Colonic mucosa (tissue), 4 donors: Measurements from ENCODE around the gene PGP. TPM values are rescaled to one million over a fixed set of nuclear protein-coding genes. Genes with fewer than 3 reads are reported as not detected.

ENCODE experiments used
- DNase-seq: peaks from one replicate; pipeline ENCODE4 v3.0.0-alpha.2; 2020
- H3K27ac ChIP-seq: fragments of 200-600 bp; one replicate; pipeline ENCODE4 v1.8.0; 2021
- H3K27me3 ChIP-seq: fragments of 200-600 bp; one replicate; pipeline ENCODE4 v1.8.0; 2021
- H3K36me3 ChIP-seq: fragments of 200-600 bp; one replicate; pipeline ENCODE4 v1.8.0; 2021
- H3K4me1 ChIP-seq: fragments of 200-600 bp; one replicate; pipeline ENCODE4 v1.8.0; 2021; ENCODE audit warnings: mild to moderate bottlenecking
- H3K4me3 ChIP-seq: fragments of 200-600 bp; one replicate; pipeline ENCODE4 v1.8.0; 2021
- H3K9ac ChIP-seq, 2 donors: one replicate each; pipeline ENCODE4 v1.7.0; 2013; ENCODE audit warnings: control low read depth in 2 of 2, low read depth in 2 of 2, low read length in 2 of 2
- H3K9me3 ChIP-seq: fragments of 200-600 bp; one replicate; pipeline ENCODE4 v1.8.0; 2021
- CTCF ChIP-seq: fragments of 200-600 bp; IDR thresholded peaks from one replicate; pipeline ENCODE4 v1.8.0; 2022; ENCODE audit warnings: antibody characterized with exemption, mild to moderate bottlenecking
- intact Hi-C: fragments of 100-400 bp; cut with DNase I; formaldehyde crosslinking; loops from one replicate; pipeline ENCODE4 v1.14.1; 2022
- total RNA-seq, 2 donors: library from RNA; stranded (reverse); fragmentation: NEBNext Ultra II Directional in 1 of 2; extraction: Animal tissue kit (Norgen Biotek cat#: 25700) in 1 of 2; gene quantifications; one replicate each; pipeline ENCODE4 v1.2.1, GENCODE V29; 2021
- donor health status: healthy.
- donor health status: DM: no; HTN: no; CAD: no.
- donor health status: DM: no; HTN: no; CAD: no.

PGP gene
- total RNA-seq, 2 donors from 2014 or later = 17.1 to 37.3 TPM

GRCh38 chr16:2179107-2179501, 35.5 kb downstream of the PGP start:
- Histone ChIP-seq H3K9me3 (no peaks in the 10 kb centered on the region), H3K9ac (no peak overlapping the region), H3K27ac (no peak overlapping the region), H3K4me3 (no peak overlapping the region), H3K4me1 (no peaks in the 10 kb centered on the region), H3K27me3 (no peaks in the 10 kb centered on the region), H3K36me3 (peaks cover 4% of the 10 kb centered on the region)
- no peak for DNase-seq
- intact Hi-C loops = no loop called here
- TF ChIP-seq CTCF = no peak

- no peak overlapping the region for H3K27ac ChIP-seq
- H3K4me1 ChIP-seq = no peaks in the 10 kb centered on the region
- no peak overlapping the region for H3K9ac ChIP-seq
- peak; percentile 45 for DNase-seq
- no peak overlapping the region for H3K4me3 ChIP-seq
- TF ChIP-seq CTCF = no peak
- peaks cover 10% of the 10 kb centered on the region for H3K36me3 ChIP-seq
- no peaks in the 10 kb centered on the region for H3K27me3 ChIP-seq
- intact Hi-C loops = no loop called here
- H3K9me3 ChIP-seq = no peaks in the 10 kb centered on the region
Observed at GRCh38 chr16:2178321-2179106, 36.1 kb downstream of the PGP start.

- no peak for TF ChIP-seq CTCF
- intact Hi-C loops = no loop called here
- H3K36me3 ChIP-seq = peaks cover 10% of the 10 kb centered on the region
- DNase-seq = no peak
- H3K4me3 ChIP-seq = no peak overlapping the region
- no peaks in the 10 kb centered on the region for H3K27me3 ChIP-seq
- H3K4me1 ChIP-seq = no peaks in the 10 kb centered on the region
- no peak overlapping the region for H3K27ac ChIP-seq
- H3K9me3 ChIP-seq = no peaks in the 10 kb centered on the region
- H3K9ac ChIP-seq = no peak overlapping the region
Observed at GRCh38 chr16:2177561-2177960, 37.1 kb downstream of the PGP start.

GRCh38 chr16:2177101-2177500, 37.5 kb downstream of the PGP start:
- intact Hi-C loops = no loop called here
- no peak overlapping the region for H3K27ac ChIP-seq
- H3K27me3 ChIP-seq = no peaks in the 10 kb centered on the region
- no peak for DNase-seq
- no peak overlapping the region for H3K9ac ChIP-seq
- H3K36me3 ChIP-seq = peaks cover 10% of the 10 kb centered on the region
- H3K4me1 ChIP-seq = no peaks in the 10 kb centered on the region
- no peak for TF ChIP-seq CTCF
- no peak overlapping the region for H3K4me3 ChIP-seq
- H3K9me3 ChIP-seq = no peaks in the 10 kb centered on the region

GRCh38 chr16:2176047-2176446, 38.6 kb downstream of the PGP start:
- H3K36me3 ChIP-seq = peaks cover 10% of the 10 kb centered on the region

More at GRCh38 chr16:2176047-2176446, 38.6 kb downstream of the PGP start:
- Histone ChIP-seq H3K4me3 (no peak overlapping the region), H3K9me3 (no peaks in the 10 kb centered on the region), H3K9ac (no peak overlapping the region), H3K27ac (no peak overlapping the region), H3K4me1 (no peaks in the 10 kb centered on the region), H3K27me3 (no peaks in the 10 kb centered on the region)
- intact Hi-C loops = no loop called here
- DNase-seq = no peak
- TF ChIP-seq CTCF = no peak
